Hematopoietic multipotent progenitor cell (in vitro differentiated cells): ENCODE measurements around the gene PNPLA6. TPM values are rescaled to one million over a fixed set of nuclear protein-coding genes. Genes with fewer than 3 reads are reported as not detected.

Experiments
- DNase-seq, 3 donors: peaks; one replicate each; pipeline ENCODE4 v3.0.0-alpha.2; 2011 to 2015; ENCODE audit warnings: low read depth in 2 of 3, low spot score in 2 of 3
- total RNA-seq: library from RNA; depleted of rRNA; stranded (reverse); fragments of >200 nt; gene quantifications from one replicate; pipeline ENCODE4 v1.2.3, GENCODE V29; 2012

PNPLA6 gene
- total RNA-seq, 1 donor = 109 TPM

DNA sequence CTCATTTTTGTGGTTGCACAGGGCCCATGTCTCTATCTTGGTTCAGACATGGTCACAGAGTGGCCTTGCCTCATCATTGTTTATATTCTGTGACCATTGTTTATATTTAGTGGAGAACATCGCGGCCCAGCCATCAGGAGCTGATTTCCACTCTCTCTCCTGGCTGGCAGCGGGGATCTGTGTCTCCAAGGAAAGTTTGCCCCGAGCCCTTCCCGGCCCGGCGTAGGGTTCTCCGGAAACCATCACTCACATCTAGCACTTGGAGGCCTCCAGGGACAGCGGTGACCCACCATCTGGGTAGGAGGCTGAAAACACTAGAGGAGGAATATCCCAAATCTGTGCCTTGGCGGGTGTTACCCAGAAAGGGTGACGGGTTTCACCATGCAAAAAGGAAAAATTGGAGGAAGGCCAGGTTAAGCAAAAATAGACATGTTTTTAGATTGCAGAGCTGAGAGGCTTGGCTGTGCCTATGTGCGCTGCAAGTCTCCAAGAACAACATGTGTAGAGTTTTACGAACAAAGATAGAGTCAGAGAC is 20.3 kb upstream of the PNPLA6 start:
- no peak for DNase-seq

DNA sequence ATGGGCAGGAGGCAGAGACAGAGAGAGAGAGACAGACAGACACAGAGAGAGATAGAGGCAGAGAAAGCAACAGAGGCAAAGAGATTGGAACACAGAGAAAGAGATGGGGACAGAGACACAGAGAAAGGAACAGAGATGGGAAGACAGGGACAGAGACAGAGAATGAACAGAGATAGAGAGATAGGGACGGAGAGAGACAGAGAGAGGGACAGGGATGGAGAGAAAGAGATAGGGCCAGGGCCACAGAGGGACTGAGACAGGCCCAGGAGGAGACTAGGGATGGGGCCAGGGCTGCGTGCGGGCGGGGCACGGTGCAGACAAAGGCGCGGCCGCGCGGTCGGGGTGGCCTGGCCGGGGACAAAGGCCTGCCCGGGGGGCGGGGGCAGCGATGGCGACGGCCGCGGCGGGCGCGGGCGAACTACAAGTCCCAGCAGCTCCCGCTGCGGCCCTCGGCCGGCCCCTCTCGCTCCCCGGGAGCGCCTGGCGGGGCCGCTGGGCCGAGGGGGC is 19.8 kb upstream of the PNPLA6 start, which contains the start of gene ZNF358:
Gene ZNF358 (plus strand): TSS at position 459 of the 507 bp plus-strand sequence. CDS start 3,140 bp downstream, outside the sequence.
- peak in 1 of 3 donors; percentile 56 for DNase-seq

DNA sequence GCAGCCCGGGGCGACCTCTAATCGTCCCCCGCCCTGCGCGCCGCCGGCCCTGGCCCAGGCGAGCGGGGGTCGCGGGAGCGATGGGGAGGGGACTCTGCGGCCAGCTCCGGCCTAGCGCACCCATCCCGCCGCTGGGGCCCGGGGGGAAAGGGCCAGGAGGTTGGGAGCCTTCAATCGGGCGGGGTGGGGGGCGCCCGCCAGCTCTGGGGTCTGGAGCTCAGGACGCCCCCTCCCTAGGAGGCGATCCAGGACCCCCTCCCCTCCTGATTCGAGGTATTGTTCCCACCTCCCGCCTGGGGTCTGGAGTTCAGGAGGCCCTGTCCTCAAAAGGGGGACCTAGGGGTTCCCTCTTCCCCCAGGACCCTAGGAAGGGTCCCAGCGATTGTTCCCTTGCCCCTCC is 19.2 kb upstream of the PNPLA6 start:
- DNase-seq = no peak

DNA sequence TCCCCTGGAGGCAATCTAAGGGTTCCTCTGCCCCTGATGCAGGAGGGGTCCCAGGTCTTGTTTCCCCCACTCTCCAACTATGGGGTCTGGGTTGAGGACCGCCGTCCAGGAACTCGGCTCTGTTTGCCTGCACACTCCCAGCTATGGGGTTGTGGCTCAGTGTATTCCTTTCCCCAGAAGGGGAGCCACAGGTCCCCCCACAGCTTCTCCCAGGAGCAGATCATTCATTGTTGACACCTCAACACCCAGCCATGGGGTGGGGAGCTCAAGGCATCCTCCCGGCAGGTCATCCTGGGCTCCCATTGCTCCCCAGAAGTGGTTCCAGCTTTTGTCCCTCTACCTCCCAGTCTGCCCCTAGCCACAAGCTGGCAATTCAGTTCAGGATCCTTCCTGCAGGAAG is 18.6 kb upstream of the PNPLA6 start:
- no peak for DNase-seq

DNA sequence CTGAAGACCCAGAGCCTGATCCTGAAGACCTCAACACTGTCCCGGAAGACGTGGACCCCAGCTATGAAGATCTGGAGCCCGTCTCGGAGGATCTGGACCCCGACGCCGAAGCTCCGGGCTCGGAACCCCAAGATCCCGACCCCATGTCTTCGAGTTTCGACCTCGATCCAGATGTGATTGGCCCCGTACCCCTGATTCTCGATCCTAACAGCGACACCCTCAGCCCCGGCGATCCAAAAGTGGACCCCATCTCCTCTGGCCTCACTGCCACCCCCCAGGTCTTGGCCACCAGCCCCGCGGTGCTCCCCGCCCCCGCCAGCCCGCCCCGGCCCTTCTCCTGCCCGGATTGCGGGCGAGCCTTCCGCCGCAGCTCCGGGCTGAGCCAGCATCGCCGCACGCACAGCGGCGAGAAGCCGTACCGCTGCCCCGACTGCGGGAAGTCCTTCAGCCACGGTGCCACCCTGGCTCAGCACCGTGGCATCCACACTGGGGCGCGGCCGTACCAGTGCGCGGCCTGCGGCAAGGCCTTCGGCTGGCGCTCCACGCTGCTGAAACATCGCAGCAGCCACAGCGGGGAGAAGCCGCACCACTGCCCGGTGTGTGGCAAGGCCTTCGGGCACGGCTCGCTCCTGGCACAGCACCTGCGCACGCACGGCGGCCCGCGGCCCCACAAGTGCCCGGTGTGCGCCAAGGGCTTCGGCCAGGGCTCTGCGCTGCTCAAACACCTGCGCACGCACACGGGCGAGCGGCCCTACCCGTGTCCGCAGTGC is 16.0 kb upstream of the PNPLA6 start:
- DNase-seq = no peak

DNA sequence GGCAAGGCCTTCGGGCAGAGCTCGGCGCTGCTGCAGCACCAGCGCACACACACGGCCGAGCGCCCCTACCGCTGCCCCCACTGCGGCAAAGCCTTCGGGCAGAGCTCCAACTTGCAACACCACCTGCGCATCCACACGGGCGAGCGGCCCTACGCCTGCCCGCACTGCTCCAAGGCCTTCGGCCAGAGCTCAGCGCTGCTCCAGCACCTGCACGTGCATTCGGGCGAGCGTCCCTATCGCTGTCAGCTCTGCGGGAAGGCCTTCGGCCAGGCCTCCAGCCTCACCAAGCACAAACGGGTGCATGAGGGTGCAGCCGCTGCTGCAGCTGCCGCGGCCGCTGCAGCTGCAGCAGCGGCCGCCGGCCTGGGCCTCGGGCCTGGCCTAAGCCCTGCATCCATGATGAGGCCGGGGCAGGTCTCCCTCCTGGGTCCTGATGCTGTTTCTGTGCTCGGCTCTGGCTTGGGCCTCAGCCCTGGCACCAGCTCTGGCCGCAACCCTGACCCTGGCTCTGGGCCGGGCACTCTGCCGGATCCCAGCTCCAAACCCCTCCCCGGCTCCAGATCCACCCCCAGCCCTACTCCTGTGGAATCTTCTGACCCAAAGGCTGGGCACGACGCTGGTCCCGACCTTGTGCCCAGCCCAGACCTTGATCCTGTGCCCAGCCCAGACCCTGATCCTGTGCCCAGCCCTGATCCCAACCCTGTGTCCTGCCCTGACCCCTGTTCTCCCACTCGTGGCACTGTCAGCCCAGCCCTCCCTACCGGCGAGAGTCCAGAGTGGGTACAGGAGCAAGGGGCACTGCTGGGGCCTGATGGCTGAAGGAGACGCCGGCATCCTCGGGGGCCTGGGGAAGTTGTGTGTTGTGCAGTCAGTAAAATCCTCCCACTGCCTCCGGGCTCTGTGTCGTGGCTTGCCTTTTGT is 15.1 kb upstream of the PNPLA6 start:
- no peak for DNase-seq

DNA sequence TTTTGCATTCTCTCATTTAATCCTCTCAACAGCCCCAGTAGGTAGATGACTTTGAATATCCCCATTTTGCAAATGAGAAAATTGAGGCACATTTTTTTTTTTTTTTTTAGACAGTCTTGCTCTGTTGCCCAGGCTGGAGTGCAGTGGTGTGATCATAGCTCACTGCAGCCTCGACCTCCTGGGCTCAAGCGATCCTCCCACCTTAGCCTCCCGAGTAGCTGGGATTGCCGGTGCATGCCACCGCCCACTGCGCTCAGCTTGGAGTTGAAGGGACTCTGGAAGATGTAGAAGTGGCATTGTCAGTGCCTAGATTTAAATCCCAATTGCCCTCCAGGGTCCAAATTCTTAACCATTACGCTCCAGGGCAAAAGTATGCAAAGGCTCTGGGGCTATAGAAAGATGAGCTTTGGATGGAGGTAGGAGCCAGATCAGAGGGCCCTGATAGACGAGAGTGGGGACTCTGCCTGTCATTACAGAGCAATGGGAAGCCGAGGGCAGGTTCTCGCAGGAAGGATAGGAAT is 13.9 kb upstream of the PNPLA6 start:
- no peak for DNase-seq

DNA sequence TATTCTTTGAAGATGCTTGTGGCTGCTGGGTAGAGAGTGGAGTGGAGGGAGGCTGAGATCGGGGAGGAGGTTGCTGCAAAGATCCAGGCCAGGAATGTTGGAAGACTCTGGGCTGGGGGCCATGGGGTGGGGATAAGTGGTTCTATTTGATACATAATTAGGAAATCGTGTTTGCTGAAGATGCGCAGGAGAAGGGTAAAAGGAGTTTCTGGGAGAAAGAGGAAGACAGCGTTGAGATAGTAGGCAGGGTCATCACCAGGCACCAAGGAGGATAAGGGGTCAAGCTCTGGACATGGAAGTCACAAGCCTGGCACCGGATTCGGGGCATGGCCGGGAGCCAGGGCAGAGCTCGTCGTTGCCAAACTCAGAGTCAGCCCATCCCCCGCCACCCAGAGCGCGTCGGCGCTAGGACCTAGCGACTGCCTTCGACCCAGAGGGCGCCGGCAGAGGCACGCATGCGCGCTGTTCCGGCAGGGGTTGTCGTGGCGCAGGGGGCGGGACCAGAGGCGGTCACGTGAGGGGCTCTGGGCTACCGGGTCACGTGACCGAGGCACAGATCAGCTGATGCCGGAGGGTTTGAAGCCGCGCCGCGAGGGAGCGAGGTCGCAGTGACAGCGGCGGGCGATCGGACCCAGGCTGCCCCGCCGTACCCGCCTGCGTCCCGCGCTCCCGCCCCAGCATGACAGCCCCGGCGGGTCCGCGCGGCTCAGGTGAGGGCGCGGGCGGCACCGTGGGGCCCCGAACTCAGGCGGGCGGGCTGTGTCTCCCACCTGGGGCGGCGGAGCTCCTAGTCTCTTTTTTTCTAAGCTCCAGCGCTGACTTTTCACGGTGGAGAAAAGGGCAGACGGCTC is 13.2 kb upstream of the PNPLA6 start, which contains the start of gene MCOLN1:
Gene MCOLN1 (plus strand): TSS at position 553 of the 851 bp plus-strand sequence. CDS start 127 bp downstream, at position 680.
- DNase-seq = peak; percentile 97 to 98 (median 98)

DNA sequence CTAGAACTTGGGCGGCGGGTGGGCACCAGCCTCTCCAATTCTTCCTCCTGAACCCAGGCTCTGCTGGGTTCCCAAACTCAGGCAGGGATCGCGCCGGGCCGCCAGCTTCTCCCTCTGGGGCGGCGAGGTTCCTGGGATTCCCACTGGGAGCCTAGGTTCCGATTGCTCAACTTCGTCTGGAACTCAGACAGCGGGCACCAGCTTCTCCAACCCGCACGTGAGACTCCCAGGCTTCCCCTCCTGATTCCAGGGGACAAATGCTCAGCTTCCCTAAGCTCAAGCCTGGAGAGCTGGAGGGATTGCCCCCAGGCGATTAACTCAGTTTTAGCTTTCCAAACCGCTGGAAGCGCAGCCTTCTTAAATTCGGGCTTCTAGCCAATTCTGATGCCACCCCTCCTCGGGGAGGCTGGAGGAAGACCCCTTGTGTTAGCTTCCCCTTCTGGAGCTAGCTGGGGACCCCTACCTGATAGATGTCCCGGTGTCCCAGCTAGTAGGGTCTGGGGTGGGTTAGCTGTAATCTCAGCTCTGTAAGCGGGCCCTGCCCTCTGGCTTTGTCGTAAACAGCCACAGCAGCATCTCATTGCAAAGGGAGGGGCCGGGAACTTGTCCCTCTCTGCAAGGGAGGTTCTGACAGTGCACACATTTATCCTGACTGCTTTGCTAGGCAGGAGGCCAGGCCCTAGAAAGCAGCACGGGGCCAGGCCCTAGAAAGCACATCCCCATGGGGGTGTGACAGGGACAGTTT is 12.4 kb upstream of the PNPLA6 start:
- DNase-seq = no peak

DNA sequence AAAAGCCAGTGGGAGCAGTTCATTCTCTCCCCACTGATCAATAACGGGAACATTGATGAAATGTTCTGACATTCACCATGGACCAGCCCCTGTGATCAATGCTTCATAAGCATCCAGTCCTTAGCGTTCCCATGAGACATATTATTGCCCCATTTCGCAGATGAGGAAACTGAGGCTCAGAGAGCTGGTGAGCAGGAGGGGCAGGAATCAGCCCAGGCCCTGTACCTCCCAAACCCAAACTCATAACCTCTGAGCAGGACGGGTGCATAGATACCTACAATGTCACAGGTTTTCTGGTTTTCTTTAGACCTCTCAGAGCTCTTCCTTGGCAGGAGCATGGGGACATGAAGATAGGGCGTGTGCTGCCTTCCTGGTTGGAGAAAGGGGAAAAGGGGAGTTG is 11.0 kb upstream of the PNPLA6 start:
- DNase-seq = no peak

DNA sequence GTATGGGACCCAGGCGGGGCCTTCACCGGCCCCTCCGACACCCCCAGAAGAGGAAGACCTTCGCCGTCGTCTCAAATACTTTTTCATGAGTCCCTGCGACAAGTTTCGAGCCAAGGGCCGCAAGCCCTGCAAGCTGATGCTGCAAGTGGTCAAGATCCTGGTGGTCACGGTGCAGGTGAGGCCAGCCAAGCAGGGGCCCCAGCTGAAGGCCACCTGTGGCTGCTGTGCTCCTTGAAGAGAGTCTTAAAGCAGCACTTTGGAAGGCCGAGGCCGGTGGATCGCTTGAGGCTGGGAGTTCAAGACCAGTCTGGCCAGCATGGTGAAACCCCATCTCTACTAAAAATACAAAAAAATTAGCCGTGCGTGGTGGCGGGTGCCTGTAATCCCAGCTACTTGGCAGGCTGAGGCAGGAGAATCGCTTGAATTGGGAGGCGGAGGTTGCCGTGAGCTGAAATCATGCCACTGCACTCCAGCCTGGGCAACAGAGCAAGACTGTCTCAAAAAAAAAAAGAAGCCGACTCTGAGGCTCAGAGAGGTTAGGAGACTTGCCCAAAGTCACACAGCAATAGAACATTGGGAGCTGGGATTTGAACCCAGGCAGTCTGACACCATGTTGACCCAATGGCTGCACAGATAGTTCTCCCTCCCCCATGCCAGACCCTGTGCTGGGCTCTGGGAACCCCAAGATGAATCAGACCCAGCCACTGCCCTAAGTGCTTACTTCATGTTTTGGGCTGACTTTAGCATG is 10.4 kb upstream of the PNPLA6 start:
- no peak for DNase-seq

DNA sequence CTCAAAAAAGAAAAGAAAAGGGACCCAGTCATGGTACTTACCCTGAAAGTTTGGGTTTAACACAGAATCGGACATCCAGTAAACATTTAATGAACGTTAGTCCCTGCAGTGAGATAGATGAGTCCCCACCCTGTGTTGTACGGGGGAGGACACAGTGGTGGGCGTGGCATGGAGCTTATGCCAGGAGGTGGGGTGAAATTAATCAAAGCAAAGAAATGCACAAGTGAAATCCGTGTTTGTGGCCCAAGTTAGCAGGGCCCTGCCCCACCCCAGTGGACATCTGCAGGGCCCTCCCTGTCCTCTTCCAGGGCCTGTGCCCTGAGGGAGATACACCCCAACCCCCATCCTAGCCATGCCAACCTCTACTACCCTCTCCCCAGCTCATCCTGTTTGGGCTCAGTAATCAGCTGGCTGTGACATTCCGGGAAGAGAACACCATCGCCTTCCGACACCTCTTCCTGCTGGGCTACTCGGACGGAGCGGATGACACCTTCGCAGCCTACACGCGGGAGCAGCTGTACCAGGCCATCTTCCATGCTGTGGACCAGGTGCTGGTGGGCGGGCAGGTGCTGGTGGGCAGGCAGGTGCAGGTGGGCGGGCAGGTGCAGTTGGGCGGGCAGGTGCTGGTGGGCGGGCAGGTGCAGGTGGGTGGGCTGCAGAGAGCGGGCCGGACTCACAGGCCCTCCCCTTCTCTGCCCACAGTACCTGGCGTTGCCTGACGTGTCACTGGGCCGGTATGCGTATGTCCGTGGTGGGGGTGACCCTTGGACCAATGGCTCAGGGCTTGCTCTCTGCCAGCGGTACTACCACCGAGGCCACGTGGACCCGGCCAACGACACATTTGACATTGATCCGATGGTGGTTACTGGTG is 9.2 kb upstream of the PNPLA6 start:
- DNase-seq = no peak

DNA sequence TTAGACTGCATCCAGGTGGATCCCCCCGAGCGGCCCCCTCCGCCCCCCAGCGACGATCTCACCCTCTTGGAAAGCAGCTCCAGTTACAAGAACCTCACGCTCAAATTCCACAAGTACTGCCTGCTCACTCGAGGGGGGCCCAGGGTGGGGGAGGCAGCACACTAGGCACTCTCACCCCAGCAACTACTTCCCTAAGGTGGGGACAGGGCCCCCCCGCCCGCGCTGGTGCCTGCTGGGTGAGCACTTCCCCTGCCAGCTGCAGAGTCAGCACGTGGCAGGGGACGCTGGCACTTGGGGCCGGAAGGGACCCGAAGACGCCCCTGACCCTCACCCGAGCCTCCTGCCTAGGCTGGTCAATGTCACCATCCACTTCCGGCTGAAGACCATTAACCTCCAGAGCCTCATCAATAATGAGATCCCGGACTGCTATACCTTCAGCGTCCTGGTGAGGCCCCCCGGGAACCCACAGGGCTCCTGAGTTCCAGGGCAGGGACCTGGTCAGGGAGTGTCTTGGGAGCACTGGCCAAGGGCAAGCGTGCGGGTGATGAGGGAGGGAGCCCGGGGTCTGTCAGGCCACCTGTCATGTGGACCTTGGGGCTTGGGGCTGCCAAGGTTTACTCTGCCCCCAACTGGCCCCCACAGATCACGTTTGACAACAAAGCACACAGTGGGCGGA is 7.9 kb upstream of the PNPLA6 start:
- DNase-seq = peak in 1 of 3 donors; percentile 67

DNA sequence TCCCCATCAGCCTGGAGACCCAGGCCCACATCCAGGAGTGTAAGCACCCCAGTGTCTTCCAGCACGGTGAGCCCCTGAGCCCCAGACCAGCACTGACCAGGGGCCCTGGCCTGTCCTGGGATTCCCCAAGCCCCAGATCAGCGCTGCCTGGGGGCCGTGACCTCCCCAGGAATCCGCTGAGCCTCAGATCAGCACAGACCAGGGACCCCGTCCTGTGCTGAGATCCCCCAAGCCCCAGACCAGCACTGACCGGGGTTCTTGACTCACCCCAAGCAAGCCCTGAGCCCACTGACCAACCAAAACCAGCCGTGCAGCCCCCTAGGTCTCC is 7.4 kb upstream of the PNPLA6 start:
- DNase-seq = no peak

DNA sequence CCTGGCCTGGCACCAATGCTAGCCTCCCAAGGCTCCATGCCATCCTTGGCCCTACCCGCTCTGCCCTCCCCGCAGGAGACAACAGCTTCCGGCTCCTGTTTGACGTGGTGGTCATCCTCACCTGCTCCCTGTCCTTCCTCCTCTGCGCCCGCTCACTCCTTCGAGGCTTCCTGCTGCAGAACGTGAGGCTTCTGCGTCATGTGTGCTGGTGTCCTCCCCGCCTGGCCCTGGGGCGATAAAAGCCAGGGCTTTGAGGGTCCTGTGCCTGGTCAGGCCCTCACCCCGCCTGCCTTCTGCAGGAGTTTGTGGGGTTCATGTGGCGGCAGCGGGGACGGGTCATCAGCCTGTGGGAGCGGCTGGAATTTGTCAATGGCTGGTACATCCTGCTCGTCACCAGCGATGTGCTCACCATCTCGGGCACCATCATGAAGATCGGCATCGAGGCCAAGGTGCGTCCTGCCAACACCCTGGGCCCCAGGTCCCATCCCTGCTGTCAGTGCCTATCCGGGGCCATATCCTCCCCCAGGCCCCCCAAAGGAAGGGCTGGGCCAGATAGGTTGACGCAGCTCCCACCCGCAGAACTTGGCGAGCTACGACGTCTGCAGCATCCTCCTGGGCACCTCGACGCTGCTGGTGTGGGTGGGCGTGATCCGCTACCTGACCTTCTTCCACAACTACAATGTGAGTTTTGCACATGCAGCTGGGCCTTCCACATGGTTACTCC is 6.8 kb upstream of the PNPLA6 start:
- no peak for DNase-seq

DNA sequence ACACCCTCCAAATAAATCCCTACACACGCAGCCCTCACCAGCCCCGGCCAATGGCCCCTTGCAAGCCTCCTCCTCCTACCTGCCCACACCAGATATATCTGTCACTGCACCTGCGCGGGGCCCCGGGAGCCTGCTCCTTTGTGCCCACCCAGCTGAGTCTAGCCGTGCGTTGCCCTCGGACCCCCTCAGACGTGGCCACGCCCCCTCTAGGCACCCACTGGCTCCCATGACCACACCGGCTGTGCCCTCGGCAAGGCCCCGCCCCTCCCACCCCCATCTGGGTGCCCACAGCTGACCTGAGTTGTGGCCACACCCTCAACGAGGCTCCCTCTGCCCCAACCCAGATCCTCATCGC is 6.3 kb upstream of the PNPLA6 start:
- DNase-seq = no peak
